Effector memory CD4-positive, alpha-beta T cell (primary cell): ENCODE data around the gene PAK5.

ENCODE experiments used
- DNase-seq, 3 donors: peaks; one replicate each; pipeline ENCODE4 v3.0.0-alpha.2; 2020
- H3K27ac ChIP-seq: 2 replicates; pipeline ENCODE4 v1.7.0; 2013; ENCODE audit warnings: mild to moderate bottlenecking, low read length, moderate library complexity; ENCODE audit not compliant: insufficient read depth, poor library complexity, severe bottlenecking
- H3K27me3 ChIP-seq: replicated peaks from 2 replicates; pipeline ENCODE4 v1.7.0; 2013; ENCODE audit warnings: mild to moderate bottlenecking, low read length; ENCODE audit not compliant: insufficient read depth, control insufficient read depth, poor library complexity, severe bottlenecking
- H3K36me3 ChIP-seq: 2 replicates; pipeline ENCODE4 v1.7.0; 2013; ENCODE audit warnings: mild to moderate bottlenecking, low read length, moderate library complexity; ENCODE audit not compliant: control insufficient read depth, insufficient read depth
- H3K4me1 ChIP-seq: 2 replicates; pipeline ENCODE4 v1.7.0; 2013; ENCODE audit warnings: low read length, mild to moderate bottlenecking; ENCODE audit not compliant: control insufficient read depth, insufficient read depth, poor library complexity, severe bottlenecking
- H3K4me3 ChIP-seq: 2 replicates; pipeline ENCODE4 v1.7.0; 2013; ENCODE audit warnings: low read length, low read depth, mild to moderate bottlenecking; ENCODE audit not compliant: insufficient read depth, poor library complexity, severe bottlenecking
- H3K9me3 ChIP-seq: 2 replicates; pipeline ENCODE4 v1.7.0; 2013; ENCODE audit warnings: mild to moderate bottlenecking, low read length, moderate library complexity; ENCODE audit not compliant: control insufficient read depth

The PAK5 gene

DNA sequence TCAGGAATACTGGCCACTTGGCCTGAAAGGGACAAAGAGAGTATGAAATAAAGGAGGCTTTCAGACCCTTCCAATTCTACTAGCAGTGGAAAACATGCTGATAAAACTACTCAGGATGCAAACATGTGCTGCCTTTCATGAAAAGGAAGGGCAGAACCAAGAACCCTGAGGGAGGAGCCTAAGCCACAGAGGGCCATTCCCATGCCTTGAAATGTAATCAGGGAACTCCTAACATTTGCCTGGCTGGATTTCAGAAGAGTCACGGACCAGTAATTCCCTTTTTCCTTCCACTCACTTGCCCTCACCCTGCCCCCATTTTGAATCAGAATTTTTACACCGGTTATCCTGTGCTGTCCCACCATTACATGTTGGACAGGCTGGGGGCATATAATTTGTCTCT is 208.3 kb downstream of the PAK5 start:
- H3K27ac ChIP-seq = no peak overlapping the region
- H3K4me3 ChIP-seq = no peak overlapping the region
- H3K9me3 ChIP-seq = no peaks in the 10 kb centered on the region
- no peak for DNase-seq
- no peaks in the 10 kb centered on the region for H3K27me3 ChIP-seq
- H3K4me1 ChIP-seq = no peaks in the 10 kb centered on the region
- H3K36me3 ChIP-seq = no peaks in the 10 kb centered on the region

DNA sequence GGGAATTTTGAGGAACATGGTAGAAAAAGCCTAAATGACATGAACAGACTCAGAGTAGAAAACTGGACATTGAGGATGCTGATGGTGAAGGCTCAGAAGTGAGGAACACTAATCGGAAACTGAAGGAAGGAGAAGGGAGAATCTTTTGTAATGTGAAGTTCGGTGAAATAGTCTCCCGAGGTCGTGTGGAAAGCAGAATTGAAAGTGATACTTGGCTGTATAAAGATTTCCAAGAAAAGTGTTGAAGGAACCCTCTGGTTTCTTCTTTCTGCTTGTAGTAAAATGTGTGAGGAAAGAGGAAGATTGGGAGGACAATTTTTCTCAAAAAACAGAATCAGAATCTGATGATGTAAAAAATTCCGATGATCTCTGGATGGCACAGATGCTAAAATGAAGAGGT is 209.0 kb downstream of the PAK5 start:
- Histone ChIP-seq H3K27me3 (no peaks in the 10 kb centered on the region), H3K4me3 (no peak overlapping the region), H3K27ac (no peak overlapping the region), H3K36me3 (no peaks in the 10 kb centered on the region), H3K4me1 (no peaks in the 10 kb centered on the region), H3K9me3 (no peaks in the 10 kb centered on the region)
- no peak for DNase-seq

DNA sequence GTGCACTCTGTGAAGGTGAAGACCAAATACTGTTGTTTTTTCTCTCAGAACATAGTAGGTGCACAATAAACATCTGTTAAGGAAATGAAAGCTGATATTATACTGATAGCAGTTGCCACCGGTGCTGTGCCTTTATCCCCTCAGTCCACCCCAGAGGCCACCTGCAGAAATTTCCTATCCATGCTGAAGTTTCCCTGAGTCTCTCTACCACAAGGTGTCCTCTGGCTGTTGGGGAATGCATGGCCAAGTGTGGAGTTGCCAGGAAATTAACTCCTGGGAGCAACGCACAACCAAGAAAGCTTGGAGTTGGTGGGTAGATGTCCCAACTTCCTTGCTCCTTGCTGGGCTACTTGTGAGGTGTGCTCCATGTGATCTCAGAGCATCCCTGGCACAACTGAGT is 210.3 kb downstream of the PAK5 start:
- Histone ChIP-seq H3K4me3 (no peak overlapping the region), H3K4me1 (no peaks in the 10 kb centered on the region), H3K27me3 (no peaks in the 10 kb centered on the region), H3K9me3 (no peaks in the 10 kb centered on the region), H3K27ac (no peak overlapping the region), H3K36me3 (no peaks in the 10 kb centered on the region)
- no peak for DNase-seq

DNA sequence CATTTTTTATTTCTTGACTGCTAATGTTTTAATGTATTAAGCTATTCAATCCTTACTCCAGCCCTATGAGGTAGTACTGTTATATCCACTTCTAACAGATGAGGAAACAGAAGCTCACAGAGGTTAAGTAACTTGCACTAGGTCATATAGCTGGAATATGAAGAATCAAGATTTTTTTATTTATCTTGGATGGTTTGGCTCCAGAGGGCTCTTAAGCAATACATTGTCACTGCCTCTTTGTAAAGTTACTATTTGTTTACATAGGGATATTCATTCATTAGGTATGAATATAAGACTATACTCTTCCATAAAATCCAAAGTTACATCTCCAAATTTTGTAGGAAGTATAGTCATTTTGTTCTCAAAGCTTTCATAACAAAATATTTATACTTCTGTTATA is 210.7 kb downstream of the PAK5 start:
- Histone ChIP-seq H3K27me3 (no peaks in the 10 kb centered on the region), H3K27ac (no peak overlapping the region), H3K9me3 (no peaks in the 10 kb centered on the region), H3K36me3 (no peaks in the 10 kb centered on the region), H3K4me3 (no peak overlapping the region), H3K4me1 (no peaks in the 10 kb centered on the region)
- DNase-seq = no peak

DNA sequence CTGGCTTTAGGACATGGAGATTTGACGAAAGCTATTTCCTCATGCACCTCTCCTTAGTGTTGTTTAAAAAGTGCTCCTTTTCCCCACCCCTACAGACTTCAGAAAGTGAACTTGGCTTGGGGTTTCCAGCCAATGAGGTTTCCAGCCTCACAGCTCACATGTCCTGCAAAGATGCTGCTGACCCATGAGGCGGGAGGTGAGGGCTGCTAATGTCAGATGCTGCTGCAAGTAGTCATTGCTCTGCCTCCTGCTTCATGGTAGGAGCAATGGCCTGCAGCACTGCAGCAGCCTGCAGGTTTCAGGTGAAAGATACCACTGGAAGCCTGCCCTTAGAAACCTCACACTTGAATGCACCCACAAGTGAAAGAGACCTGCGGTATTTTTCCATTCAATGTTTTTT is 211.7 kb downstream of the PAK5 start:
- Histone ChIP-seq H3K27me3 (no peaks in the 10 kb centered on the region), H3K27ac (no peak overlapping the region), H3K4me1 (no peaks in the 10 kb centered on the region), H3K36me3 (no peaks in the 10 kb centered on the region), H3K9me3 (no peaks in the 10 kb centered on the region), H3K4me3 (no peak overlapping the region)
- DNase-seq = no peak

DNA sequence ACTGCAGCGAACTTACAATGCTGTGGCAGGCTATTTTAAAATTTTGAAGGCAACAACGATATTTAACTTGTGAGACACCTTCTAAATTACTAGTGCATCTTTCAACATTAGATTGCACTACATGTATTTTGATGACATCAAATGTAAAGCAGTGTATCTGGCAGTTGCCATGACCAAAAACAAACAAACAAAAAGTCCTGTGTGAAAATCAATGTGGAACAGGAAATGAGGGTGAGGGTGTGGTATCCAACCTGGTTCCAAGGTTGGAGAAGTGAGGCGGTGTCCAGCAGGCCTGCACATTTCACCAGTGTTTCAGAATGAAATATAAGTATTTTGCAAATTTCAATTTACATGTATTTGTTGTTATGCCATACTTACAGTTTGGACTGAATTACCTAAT is 212.5 kb downstream of the PAK5 start:
- Histone ChIP-seq H3K4me3 (no peak overlapping the region), H3K4me1 (no peaks in the 10 kb centered on the region), H3K36me3 (no peaks in the 10 kb centered on the region), H3K27ac (no peak overlapping the region), H3K9me3 (no peaks in the 10 kb centered on the region), H3K27me3 (no peaks in the 10 kb centered on the region)
- no peak for DNase-seq

DNA sequence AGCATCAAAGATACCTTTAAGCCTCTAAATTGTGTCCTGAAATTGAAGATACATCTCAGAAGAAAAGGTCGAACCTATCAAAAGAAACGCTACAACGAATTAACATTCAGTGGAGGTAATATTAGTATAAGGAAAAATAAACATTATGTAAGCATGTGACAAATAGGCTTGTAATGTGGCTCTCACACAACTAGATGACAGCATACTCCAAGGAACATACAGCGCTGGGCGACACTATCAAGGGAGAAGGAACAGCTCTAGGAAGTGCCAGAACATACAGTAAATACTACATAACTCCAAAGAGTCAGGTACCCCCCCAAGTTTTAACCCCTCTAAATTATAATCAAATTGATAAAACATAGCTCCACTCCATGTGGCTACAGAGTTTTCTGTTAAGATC is 220.9 kb downstream of the PAK5 start:
- no peaks in the 10 kb centered on the region for H3K27me3 ChIP-seq
- no peaks in the 10 kb centered on the region for H3K9me3 ChIP-seq
- no peak overlapping the region for H3K4me3 ChIP-seq
- no peak overlapping the region for H3K27ac ChIP-seq
- H3K4me1 ChIP-seq = no peaks in the 10 kb centered on the region
- no peak for DNase-seq
- H3K36me3 ChIP-seq = no peaks in the 10 kb centered on the region

DNA sequence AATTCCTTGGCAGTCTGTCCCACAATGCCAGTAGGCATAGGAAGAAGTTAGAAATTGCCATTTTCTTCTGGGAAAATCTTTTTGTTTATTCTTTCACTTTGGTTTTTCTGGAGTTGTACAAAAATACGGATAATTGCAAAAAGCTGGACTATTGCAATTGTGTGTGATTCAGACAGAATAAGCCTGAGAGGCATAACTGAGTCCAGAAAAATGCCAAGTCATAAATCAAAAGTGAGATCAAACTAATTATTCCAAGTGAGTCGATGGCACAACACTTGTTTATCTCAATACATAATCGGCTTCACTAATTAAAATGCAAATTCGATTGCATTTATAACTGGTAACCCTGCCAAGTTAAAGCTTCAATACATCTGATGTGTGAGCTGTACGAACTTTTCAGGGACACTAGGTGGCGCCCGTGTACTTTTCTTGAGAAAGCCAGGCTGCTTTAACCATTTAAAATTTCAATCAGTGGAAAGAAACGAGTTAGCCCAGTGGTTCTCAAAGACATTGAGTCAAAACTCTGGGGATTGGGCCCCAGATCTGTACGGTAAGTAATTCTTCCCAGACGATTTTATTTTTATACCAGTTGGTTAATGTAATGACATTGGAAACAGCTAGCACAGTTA is 221.9 kb downstream of the PAK5 start:
- Histone ChIP-seq H3K4me1 (no peaks in the 10 kb centered on the region), H3K27me3 (no peaks in the 10 kb centered on the region), H3K27ac (no peak overlapping the region), H3K4me3 (no peak overlapping the region), H3K36me3 (no peaks in the 10 kb centered on the region), H3K9me3 (no peaks in the 10 kb centered on the region)
- peak in 1 of 3 donors; percentile 19 for DNase-seq

DNA sequence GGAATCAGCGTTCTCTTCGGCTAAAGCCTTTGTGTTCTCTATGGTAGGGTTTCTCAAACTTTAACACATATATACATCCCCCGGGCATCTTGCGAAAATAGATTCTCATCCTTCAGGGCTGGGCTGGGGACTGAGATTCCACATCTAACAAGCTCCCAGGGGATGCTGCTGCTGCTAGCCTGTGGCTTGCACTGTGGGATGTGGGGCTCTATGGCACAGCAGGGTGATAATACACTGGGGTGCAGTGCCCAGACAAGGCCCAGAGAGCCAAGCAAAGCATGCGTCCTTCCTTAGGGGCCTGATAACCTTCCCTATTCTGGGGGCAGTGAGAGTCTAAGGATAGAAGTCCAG is 222.4 kb downstream of the PAK5 start:
- no peak for DNase-seq
- H3K4me3 ChIP-seq = no peak overlapping the region
- no peak overlapping the region for H3K27ac ChIP-seq
- H3K4me1 ChIP-seq = no peaks in the 10 kb centered on the region
- H3K9me3 ChIP-seq = no peaks in the 10 kb centered on the region
- H3K27me3 ChIP-seq = no peaks in the 10 kb centered on the region
- H3K36me3 ChIP-seq = no peaks in the 10 kb centered on the region

DNA sequence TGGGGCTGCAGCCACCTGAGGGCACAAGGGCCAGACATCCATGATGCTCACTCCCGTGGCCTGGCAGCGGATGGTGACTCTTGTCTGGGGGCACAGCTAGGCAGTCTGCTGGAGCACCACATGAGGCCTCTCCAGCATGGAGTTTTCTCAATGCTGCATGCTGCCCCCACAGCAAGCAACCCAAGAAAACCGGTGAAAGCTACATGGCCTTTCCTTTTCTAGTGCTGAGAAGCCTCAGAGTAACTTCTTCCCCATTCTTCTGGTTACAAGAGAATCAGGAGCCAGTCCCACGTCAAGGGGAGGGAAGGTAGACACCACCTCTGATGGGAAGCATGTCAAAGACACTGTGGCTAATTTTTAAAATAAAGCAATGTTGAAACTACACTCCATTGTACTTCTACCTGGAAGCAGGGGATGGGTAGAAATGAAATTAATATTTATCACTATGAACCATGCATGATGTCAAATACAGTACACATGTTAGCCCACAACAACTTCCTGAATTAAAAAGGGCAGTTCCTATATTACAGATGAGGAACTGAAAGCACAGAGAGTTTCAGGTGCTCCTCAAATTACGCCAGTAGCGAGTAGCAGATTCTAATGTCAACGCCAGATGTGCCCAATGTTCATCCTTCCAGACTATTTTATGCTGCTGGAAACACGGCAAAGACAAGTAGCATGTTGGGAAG is 223.0 kb downstream of the PAK5 start:
- no peak for DNase-seq
- no peak overlapping the region for H3K27ac ChIP-seq
- H3K4me3 ChIP-seq = no peak overlapping the region
- H3K27me3 ChIP-seq = no peaks in the 10 kb centered on the region
- H3K36me3 ChIP-seq = no peaks in the 10 kb centered on the region
- no peaks in the 10 kb centered on the region for H3K4me1 ChIP-seq
- H3K9me3 ChIP-seq = no peaks in the 10 kb centered on the region
